NOMO-1 treated with dmso at 0.1 percent for 144 hours (cell line): ENCODE measurements around the gene MAML2.

Experiments
- DNase-seq: peaks from one replicate; lab custom pipeline; 2025; ENCODE audit not compliant: unreplicated experiment; lab: John Stamatoyannopoulos, UW

Gene MAML2

DNA sequence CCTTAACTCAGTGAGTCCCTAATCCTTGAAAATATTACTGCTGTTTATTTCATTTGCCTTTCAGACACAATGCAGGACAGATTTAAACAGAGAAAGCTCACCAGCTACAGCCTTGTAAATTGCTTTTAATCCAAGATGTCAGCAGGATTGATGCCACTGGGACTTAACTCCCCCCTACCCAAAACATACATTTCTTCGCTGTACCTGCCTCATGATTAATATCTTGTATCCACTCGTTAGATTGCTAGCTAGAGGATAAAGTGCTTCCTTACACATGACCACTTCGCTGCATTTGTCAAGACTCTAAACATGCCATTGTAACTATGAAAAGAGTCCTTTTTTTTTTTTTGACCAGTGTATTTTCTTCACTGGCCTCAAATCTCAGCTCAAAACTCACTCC, 236.3 kb downstream of the MAML2 start:
- no peak for DNase-seq

DNA sequence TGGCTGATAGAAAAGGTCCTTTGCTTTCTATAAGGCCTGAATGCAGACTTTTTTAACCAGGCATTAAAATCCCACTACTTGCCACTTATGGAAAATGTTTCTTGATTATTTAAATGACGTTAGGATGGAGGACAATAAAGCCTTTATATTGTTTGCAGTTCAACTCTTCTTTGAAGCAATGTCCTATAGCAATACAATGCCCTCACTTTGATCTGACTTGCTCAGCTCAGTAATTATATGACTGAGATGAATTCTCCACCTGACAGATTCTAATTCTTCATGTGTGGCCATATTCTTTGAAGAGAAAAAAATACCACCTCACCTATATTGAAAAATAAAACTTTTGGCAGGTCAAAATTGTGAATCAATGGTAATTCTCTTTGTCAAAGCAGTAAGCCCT, 237.1 kb downstream of the MAML2 start:
- DNase-seq: no peak

DNA sequence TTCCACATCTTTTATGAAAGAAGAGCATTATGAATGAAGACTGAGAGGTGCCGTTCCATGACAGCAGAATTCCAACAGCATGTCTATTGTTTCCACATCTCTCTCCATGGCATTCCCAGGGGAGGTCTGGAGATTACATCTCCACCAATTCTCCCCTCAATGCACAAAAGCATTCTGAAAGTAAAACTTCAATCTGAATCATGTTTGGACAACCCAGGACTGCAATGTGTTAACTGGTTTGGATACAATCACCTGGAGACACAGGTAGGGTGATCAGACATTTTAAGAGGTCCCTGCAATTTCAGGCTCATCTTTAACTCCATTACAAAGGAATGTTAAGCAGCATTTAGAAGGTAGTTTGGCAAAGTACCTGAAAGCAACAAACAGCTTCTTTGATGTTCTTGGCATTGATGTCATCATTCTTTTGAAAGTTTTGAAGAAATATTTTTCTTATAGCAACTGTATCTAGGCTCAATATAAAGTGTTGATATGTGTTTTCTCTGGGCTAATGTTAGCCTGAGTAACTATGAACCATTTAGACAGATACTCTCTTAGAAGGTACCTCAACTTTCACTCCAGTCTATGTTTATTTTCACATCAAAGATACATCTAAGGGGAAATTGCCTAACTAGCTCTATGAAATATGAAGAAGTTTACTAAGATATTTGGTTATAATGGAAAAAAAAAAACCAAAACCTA, 237.6 kb downstream of the MAML2 start:
- DNase-seq: no peak

DNA sequence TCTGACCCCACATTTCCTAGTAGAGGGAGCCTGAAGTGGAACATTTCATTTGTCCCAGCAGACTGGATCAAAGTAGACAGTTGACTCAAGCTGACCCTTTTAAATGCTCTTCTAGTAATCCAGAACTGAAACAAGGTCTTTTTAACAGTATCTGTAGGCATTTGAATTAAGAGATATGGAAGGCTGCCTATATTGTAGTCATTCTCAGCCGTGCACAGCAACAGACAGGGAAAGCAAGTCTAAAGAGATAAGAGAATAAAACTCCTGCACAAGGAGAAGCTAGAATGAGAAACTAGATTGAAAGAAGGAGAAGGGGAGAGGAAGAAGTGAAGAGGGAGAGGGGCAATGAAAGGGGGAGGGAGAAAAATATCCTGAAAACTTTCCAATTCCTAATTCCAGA, 238.5 kb downstream of the MAML2 start:
- DNase-seq: no peak

DNA sequence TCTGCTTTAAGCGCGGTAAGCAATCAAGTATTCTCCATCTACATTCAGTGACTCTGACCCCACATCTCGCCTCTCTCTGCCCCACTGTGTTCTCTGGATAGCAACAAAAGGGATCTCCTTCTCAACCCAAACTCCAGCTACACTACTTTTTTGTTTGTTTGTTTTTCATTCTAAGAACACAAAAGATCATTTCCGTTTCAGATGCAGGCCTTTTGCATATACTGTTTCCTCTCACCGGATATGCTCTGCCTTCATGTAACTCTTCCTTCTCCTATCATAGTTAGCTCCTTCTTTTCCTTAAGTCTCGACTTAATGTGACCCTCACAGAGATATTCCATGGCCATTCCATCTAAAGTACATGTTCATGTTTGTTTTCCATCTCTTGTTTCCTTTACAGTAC, 239.3 kb downstream of the MAML2 start:
- DNase-seq: no peak

DNA sequence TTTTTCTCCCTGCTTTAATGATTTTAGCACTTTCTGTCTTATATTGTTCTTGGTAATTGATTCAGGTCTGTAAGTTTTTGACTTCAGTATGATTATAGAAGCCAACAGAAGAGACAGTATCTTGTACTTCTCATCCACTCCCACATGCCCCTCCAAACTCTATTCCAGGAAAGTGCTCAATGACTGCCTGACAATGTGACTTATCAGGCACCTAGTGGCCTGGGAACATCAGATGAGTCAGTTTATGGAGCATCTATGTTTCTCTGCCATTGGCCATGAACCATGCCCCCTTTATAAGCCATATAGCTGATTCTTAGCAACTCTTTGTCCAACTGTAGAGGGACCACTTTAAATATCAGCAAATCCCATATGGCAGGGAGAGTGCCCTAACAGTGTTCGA, 239.9 kb downstream of the MAML2 start:
- no peak for DNase-seq

DNA sequence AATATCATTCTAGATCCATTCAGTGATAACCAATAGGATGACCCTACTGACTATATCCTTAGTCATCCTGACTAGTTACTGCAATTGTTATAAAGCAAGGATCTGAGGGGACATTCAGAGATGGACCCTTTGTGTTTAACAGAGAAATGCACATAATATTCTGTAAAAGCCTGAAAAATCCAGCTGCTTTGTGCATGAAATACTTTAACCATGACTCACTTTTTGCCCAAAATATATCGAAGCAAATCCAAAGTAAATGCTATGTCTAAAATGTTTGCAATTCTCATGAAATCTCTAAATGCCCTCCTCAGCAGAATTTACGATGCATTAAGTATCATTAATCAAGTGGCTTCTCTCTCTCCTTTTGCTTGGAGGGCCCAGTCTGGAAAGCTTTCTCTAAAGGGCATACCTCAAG, 240.3 kb downstream of the MAML2 start:
- no peak for DNase-seq

DNA sequence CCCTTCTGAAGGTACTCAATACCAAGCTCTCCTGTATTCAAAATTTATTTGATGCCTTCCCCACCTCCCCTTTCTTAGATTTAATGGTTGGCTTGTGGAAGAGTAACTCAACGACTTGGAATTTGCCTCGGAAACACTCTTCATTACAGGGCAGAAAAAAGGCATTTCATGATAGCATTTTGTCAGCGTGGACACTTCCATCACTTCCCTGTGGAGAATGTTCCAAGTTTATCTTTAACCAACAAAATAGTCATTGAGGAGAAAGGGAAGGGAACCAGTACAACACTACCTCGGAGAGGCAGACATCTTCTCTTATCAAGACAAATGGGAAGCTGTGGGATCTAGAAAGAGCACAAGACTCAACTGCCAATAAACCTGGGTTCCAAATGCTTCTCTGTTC, 241.8 kb downstream of the MAML2 start:
- DNase-seq: no peak

DNA sequence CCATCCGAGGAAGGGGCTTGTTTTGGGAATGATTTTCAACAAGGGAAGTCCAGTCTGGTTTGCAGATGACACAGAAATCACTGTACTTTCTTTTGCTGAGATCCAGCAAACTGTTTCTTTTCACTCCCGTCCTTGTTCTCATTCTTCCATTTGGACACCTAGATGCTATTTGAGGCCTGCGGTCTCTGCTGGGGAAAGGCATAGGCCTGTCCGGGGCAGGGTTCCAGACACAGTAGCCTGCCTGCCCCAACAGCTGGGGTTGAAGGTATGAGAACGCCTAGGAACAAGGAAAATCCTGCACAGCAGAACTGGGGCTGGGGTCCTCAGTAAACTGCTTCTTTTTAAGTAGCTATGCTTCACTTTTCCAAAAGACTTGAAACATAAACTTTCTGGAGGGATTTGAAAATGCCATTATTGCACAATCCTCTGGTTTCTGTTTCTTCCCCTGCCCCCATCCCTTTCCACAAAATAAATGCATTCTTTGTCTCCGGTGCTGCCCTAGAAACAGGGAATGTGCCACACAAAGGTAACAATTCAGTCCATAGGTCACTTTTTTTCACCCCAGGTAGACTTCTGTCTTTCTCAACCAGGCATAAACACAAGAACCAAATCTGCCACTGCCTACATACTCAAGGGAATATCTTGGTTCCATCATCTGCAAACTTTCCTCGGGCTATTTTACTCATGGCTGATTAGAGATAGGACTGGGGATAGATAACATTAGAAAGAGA, 244.3 kb downstream of the MAML2 start:
- no peak for DNase-seq

DNA sequence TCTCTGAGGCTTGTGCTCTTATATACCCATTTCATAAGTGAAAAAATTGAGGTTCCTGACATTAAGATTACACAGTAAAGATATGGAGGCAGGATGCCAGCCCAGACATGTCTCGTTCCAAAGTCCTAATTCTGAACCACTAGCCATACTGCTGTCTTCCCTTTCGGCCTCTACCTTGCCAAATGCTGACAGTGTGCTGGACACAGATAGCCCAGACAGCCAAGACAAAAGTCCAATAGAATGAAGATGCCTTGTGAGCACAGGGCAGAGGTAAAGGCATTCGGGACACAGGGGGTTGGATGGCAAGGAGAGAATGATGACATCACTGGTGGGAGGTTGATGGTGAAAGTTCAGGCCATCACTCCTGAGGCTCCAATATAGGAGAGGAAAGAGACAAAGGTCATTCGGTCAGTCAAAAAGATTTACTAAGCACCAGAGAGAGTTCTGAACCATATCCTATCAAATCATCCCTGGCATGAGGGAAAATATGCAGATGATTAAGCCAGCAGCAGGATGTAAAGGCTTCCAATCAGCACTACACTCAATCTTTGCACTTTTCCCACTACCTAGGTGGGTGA, 245.1 kb downstream of the MAML2 start:
- no peak for DNase-seq

DNA sequence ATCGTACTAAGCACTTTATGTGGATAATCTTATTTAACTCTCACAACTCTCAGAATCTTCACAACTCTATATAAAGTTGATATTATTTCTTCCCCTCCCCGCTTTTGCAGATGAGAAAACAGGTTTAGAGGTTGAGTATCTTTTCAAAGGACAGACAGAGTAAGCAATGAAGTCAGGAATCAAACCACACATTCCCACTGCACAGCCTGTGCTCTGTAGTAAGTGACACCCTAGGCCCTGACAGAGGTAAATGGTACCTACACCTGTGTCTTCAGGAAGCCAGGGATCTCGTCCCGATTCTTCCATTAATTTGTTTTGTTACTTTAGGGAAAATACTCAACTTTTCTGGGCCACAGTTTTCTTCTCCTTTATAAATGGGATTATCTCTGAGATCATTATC, 246.6 kb downstream of the MAML2 start:
- no peak for DNase-seq

DNA sequence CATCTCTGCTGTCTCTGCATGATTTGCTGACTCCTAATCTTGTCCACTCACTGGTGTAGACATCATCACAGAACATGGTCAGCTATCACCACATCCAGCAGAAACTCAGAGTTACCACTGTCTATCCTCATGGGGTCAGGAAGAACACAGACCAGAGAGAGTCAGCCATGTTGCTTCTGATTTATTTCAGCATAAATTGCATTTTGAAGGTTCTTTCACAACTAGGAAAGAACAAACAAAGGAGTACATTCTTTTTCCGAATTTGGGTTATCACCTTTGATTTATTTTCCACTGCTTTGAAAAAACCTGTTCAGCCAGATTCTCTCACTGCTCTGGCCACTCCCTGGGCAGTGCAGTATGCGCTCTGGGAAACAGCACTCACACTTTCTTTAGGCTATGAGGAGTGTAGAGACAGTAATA, 247.1 kb downstream of the MAML2 start:
- no peak for DNase-seq

DNA sequence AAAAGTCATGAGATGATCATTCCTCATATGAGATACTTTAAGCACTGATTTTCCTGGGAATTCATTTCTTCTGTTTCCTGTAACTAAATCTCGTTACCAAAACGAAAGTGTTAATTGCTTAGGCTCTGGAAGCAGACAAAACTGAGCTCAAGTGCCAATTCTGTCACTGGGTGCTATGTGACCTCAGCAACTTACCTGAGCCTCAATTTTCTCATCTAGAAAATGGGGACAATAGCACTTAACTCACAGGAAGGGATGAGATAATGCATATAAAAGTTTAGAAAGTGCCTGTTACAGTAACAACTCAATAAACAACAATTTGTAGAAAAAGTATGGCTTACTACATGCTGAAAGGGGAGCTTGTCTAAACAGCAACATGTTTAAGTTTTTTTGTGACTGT, 248.8 kb downstream of the MAML2 start:
- DNase-seq: no peak

DNA sequence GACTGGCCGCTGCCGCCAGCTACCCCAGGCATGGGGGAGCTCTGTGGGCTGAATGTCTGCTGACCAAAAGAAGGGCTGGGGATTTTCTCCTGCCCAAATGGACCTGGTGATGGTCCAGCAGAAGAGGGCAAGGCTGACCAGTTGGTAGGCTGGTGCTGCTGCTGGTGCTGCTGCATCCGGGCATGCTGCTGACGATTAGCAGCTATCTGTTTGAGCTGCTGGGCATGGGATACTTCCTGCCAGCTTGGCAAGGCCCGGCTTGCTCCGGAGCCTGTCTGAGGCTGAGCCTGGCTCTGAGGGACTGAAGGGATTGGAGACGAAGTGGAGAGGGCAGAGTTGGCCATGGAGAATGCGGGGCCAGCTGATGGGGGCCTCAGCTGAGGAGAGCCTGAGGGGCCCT, 250.5 kb downstream of the MAML2 start:
- no peak for DNase-seq

DNA sequence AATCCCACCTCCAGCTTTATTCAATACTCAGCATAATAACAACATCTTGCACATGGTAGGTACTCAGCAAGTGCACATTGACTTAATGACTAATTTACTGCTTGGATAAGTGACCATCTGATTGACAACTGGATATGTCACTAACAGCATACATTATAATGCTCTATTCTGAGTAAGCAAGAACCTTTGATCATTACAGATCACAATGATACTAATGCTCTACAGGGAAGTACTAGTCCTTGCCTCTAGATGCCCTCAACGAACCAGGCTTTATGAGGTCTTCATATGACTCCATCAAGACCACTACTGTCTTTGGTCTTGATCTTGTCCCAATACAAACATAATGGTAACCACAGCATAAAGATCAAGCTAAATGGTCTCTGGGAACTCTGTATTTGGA, 251.5 kb downstream of the MAML2 start:
- DNase-seq: no peak

DNA sequence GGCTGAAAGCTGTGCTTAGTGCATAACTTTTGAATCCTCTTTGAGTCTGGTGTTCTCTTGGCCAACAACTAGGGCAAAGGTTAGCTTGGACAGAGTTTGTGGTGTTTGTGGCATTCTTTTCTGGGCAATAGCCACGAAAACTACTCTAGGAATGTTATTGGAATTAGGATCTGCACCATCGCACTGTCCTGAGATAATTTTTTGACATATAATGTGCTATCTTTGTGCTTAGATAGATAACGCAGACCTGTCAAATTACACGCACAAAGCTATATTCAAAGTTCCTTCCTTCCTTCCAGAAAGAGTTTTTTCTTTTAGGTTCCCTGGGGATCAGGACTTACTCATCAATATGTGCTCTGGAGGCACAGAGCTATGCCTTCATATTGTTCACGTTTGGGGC, 252.3 kb downstream of the MAML2 start:
- DNase-seq: no peak

DNA sequence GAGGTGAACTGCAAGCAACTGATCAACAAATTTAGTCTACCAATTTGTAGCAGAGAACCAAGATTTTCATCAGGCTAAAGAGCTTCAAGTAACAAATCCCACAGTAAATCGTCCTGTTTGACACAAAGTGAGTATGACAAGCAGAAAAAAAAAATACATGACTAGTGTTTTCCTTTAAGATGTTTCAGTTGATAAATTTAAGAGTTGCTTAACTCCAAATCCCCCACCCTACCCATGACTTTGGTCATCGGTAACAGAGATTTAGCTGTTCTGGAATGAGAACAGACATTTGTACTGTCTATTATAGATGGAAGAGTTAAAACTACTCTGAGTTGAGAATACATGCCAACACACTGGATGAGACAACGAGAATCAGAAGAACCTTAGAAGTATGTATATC, 254.1 kb downstream of the MAML2 start:
- no peak for DNase-seq

DNA sequence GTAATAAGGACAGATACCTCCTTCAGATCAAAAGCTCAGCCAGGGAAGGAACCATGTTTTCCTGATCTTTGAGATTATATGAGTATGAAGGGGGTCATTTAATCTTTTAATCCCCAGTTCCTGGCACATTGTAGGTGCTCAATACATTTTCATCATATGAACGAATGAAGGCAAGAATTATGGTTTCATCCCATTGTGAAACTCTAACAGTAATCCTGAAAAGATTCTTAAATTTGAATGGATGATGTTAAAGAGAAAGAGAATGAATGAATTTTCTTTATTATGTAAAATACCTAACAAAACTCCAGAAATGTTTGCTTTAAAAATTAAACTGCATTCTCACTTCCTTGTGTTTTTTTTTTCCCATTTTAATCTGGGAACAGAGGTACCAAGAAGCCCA, 256.9 kb downstream of the MAML2 start:
- no peak for DNase-seq

DNA sequence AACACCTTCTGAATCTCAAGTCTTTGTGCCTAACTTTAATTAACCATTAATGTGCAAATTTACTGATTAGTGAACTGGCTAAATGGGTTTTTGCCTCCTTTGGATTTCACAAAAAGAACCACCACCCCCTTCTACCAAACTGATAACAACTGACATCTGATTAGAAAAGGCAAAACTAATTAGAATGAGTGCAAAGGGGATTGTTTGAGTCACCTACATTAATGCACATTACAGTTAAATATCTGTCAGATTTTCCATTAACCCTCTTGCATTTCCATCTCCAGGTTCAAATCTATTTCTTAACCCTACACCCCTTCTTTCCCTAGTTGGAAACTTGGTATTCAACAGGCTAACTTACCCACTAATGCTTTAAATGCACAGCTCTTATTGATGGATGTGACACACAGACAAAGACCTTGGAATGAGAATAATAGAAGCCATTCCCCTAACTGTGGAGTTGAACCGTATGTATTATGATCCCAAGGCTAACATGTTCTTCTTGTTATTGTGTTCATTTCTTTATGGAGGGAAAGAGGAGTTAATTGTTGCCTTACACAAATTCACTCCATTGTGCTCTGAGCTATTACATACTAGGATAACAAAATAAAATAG, 257.6 kb downstream of the MAML2 start:
- DNase-seq: no peak

DNA sequence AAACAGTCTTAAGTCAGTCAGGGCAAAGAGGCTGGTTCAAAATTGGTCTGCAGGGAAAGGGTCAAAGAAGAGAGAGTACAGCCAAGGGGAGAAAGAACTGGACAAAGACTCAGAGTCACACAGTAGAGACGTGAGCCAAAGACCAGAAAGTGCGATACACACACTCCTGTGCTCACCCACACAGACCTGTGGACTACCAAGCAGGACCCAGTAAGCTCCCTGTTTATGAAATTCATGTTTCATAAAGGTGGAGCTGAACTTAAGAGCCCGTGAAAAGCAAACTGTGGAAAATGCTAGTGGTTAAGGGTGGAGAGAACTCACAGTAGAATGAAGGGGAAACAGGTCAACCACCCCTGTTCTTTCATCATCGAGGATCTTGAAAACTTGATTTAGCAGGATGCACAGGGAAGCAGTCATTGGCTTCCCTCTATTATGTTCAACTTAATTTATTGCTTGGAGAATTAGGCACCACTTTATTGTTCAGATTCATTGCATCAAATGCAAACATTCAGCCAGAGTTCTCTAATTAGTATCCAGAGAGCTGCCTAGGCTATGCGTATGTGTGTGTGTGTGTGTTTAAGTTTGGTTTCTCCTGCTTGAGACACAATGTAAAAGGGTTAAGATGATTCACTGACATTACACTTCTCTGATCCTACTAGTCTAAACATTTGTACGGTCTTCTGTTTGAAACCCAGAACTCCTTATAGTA, 258.2 kb downstream of the MAML2 start:
- DNase-seq: no peak

DNA sequence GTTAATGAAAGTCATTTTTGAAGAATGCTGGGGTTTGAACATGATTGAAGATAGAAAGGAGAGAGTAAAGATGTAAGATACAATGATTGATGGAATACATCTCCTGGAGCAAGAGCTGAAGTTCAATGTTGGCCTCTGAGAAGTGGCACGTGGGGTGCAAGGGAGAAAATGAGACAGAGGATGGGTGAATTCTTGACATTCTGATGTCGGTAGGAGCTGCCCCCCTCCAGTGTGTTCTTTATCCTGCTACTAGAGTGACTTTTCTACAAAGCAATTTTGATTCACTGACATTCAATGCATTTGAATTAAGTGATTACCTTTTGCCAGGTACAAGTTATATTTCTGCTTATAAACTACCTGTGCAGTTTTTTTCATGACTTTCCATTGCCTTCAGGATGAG, 260.1 kb downstream of the MAML2 start:
- DNase-seq: no peak
